Adrenal gland (tissue), 5 donors: ENCODE data around the gene MBTD1.

Experiments
- POLR2A ChIP-seq, 2 donors: fragments of 450-650 bp; IDR thresholded peaks; one replicate each; pipeline ENCODE4 v1.6.1; 2017; ENCODE audit warnings: antibody characterized with exemption in 2 of 2, mild to moderate bottlenecking in 2 of 2, moderate library complexity in 1 of 2
- TF ChIP-seq, protein P1 (sequence below), 6 experiments: fragments of 450-650 bp in 4 of 6; fragments of 200-600 bp in 2 of 6; sonication (generic) in 1 of 6; IDR thresholded peaks; 1 replicate in 5 of 6; 2 replicates in 1 of 6; pipeline versions ENCODE4 v1.5.1 to v1.8.0; 2016 to 2021; ENCODE audit warnings: antibody characterized with exemption in 6 of 6, mild to moderate bottlenecking in 2 of 6, moderate library complexity in 1 of 6
- donor health status: DM: no; HTN: no; CAD: no.

GRCh38 chr17:51269991-51270390, 10.1 kb upstream of the MBTD1 start:
- TF ChIP-seq POLR2A (IDR thresholded peaks at IDR 0.05) = no peak
- TF ChIP-seq, protein P1, sequence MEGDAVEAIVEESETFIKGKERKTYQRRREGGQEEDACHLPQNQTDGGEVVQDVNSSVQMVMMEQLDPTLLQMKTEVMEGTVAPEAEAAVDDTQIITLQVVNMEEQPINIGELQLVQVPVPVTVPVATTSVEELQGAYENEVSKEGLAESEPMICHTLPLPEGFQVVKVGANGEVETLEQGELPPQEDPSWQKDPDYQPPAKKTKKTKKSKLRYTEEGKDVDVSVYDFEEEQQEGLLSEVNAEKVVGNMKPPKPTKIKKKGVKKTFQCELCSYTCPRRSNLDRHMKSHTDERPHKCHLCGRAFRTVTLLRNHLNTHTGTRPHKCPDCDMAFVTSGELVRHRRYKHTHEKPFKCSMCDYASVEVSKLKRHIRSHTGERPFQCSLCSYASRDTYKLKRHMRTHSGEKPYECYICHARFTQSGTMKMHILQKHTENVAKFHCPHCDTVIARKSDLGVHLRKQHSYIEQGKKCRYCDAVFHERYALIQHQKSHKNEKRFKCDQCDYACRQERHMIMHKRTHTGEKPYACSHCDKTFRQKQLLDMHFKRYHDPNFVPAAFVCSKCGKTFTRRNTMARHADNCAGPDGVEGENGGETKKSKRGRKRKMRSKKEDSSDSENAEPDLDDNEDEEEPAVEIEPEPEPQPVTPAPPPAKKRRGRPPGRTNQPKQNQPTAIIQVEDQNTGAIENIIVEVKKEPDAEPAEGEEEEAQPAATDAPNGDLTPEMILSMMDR (IDR thresholded peaks at IDR 0.05) = no peak
